ENCODE data around the gene OR2T8.

Gene OR2T8

GRCh38 chr1:247962911-247963588 is 43.0 kb downstream of the OR2T8 start:
- DNase-seq (ENCODE audit: low spot score) = no peak

DNA sequence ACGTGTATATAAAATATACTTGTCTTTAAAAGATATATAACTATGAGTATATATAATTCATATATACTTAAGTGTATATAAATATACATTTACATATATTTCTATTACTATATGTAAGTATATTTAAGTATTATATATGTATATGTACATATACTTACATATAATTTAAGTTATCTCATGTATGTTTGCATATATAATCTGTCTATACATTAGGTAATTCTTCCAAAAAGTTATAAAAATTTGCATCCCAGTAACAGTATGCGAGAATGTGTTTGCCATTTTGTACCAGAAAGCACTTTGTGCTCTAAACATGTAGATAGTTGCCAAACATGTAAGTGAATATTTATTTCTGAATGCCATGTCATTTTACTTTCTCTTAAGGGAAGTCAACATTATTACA is 44.9 kb downstream of the OR2T8 start, which contains the start of gene OR2AK2:
TSS of gene OR2AK2 (plus strand) at position 301 of the 400 bp plus-strand sequence. CDS start 144 bp downstream, outside the sequence.
- DNase-seq (ENCODE audit: low spot score) = no peak

GRCh38 chr1:247966532-247967204 is 46.6 kb downstream of the OR2T8 start:
- no peak for DNase-seq (ENCODE audit: low spot score)

Measured in AG08396 (cell line).